Ovary (tissue), 3 donors: Measurements from ENCODE around the gene CDC42SE2.

ENCODE experiments used
- POLR2A ChIP-seq: fragments of 450-650 bp; IDR thresholded peaks from one replicate; pipeline ENCODE4 v1.6.1; 2017; ENCODE audit warnings: antibody characterized with exemption, mild to moderate bottlenecking, moderate library complexity
- TF ChIP-seq, protein P1 (sequence below), 3 donors: fragments of 450-650 bp in 2 of 3; fragments of 200-600 bp in 1 of 3; IDR thresholded peaks; one replicate each; pipeline versions ENCODE4 v1.5.1 to v1.8.0; 2016 to 2022; ENCODE audit warnings: antibody characterized with exemption in 3 of 3, mild to moderate bottlenecking in 1 of 3
- donor health status: DM: no; HTN: no; CAD: no.

DNA sequence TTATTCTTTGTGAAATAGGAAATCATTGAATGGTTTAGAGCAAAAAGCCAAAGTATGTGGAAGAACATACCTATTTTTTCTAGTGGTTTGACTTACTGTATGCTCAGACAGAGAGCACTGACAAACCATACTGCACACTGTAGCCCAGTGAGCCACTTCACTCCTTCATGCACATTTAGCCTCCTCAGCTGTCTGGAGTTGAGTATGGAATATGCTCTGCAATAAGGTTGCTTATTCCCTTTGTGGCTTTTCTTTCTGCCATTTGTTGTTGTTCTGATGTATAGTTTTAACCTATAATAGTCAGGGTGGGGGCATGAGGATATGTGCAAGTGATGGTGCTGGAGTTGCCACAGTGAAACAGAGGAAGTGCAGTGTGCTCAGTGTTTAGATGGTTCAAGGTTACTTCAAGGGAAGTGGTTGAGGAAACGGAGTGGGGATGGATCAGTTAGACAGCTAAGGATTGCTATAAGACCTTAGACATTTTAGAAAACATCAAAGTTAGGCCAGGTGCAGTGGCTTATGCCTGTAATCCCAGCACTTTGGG lies 100.7 kb downstream of the CDC42SE2 start:
- TF ChIP-seq POLR2A = no peak
- TF ChIP-seq, protein P1, sequence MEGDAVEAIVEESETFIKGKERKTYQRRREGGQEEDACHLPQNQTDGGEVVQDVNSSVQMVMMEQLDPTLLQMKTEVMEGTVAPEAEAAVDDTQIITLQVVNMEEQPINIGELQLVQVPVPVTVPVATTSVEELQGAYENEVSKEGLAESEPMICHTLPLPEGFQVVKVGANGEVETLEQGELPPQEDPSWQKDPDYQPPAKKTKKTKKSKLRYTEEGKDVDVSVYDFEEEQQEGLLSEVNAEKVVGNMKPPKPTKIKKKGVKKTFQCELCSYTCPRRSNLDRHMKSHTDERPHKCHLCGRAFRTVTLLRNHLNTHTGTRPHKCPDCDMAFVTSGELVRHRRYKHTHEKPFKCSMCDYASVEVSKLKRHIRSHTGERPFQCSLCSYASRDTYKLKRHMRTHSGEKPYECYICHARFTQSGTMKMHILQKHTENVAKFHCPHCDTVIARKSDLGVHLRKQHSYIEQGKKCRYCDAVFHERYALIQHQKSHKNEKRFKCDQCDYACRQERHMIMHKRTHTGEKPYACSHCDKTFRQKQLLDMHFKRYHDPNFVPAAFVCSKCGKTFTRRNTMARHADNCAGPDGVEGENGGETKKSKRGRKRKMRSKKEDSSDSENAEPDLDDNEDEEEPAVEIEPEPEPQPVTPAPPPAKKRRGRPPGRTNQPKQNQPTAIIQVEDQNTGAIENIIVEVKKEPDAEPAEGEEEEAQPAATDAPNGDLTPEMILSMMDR (IDR thresholded peaks at IDR 0.05) = no peak
